Activated T-helper 2 cell treated with anti-CD3 and anti-CD28 coated beads, Interferon-gamma antibody, Interleukin-2, Interleukin-4, amounts not matched to agents 10 μg/mL and 5 μg/mL and 100 μg/mL, durations not matched to agents 14 hours and 24 hours and 36 hours (primary cell): ENCODE results near the gene WASF3. TPM values are rescaled to one million over a fixed set of nuclear protein-coding genes. Genes with fewer than 3 reads are reported as not detected.

Source experiments
- DNase-seq: peaks from one replicate; pipeline ENCODE4 v3.0.0; 2021; ENCODE audit warnings: low spot score
- H3K27ac Mint-ChIP-seq: one replicate; pipeline ENCODE4 v1.8.0; 2021; ENCODE audit warnings: mixed read lengths
- H3K27me3 Mint-ChIP-seq: one replicate; pipeline ENCODE4 v1.8.0; 2021; ENCODE audit warnings: low read depth, mixed read lengths
- H3K36me3 Mint-ChIP-seq: one replicate; pipeline ENCODE4 v1.8.0; 2021; ENCODE audit warnings: low read depth, mixed read lengths
- H3K4me1 Mint-ChIP-seq: one replicate; pipeline ENCODE4 v1.8.0; 2021; ENCODE audit warnings: low read depth, mixed read lengths
- H3K4me3 Mint-ChIP-seq: one replicate; pipeline ENCODE4 v1.8.0; 2021; ENCODE audit warnings: low read depth, mild to moderate bottlenecking, moderate library complexity, mixed read lengths
- H3K9me3 Mint-ChIP-seq: one replicate; pipeline ENCODE4 v1.8.0; 2021; ENCODE audit warnings: mixed read lengths
- intact Hi-C: fragments of 100-400 bp; cut with micrococcal nuclease; formaldehyde crosslinking; loops from one replicate; pipeline ENCODE4 v1.15.1; 2023
- total RNA-seq: library from RNA; stranded (reverse); gene quantifications from 2 replicates; pipeline ENCODE4 v1.2.3, GENCODE V29; 2022

The WASF3 gene
- total RNA-seq, 1 donor from 2014 or later: 0.25 TPM

DNA sequence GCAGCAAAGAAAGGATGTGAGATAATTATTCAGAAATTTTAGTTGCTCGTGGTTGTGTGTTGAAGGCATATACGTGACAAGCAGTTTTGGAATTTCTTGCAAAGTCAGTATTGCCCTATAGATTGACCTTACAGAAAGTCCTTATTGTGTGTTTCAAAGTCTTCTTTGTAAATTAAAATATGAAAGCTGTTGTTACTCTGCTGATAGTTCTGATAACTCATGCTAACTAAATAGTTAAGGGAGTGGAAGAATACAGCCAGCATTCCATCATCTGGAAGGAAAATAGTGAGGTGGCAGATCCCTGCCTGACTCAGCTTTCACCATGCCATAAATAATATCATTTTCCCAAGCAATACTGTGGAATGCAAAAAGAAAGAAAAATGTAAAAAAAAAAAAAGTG lies 27.2 kb downstream of the WASF3 start:
- Mint-ChIP-seq H3K36me3 (no peaks in the 10 kb centered on the region), H3K9me3 (no peaks in the 10 kb centered on the region), H3K27me3 (peaks cover 8% of the 10 kb centered on the region), H3K4me1 (no peaks in the 10 kb centered on the region), H3K27ac (no peak overlapping the region), H3K4me3 (no peak overlapping the region)
- intact Hi-C loops: no loop called here
- no peak for DNase-seq

- Mint-ChIP-seq H3K9me3 (no peaks in the 10 kb centered on the region), H3K36me3 (no peaks in the 10 kb centered on the region), H3K27me3 (peaks cover 8% of the 10 kb centered on the region), H3K4me3 (no peak overlapping the region), H3K4me1 (no peaks in the 10 kb centered on the region), H3K27ac (no peak overlapping the region)
- intact Hi-C loops: no loop called here
- no peak for DNase-seq
Observed at GRCh38 chr13:26585136-26585535, 27.7 kb downstream of the WASF3 start.

DNA sequence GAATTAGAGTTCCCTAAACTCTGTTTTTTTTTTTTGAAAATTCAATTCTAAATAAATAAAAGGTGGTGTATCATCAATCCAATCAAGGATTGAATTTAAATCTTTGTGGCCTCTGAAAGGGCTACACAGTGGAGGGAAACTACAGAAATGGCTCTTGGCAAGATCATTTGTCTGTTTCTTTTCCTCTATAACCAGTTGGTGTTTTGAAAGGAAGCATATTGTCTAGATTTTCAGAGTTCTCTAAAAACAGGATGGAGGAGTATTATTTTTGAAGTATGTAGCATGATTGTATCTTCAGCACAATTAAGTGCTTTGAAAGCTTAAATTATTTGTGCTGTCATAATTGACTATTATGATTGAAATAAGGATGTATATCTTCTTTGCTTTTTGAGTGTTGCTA lies 29.8 kb downstream of the WASF3 start:
- Mint-ChIP-seq H3K9me3 (no peaks in the 10 kb centered on the region), H3K36me3 (no peaks in the 10 kb centered on the region), H3K27me3 (peaks cover 12% of the 10 kb centered on the region), H3K4me1 (no peaks in the 10 kb centered on the region), H3K4me3 (no peak overlapping the region), H3K27ac (no peak overlapping the region)
- no peak for DNase-seq
- intact Hi-C loops: no loop called here

GRCh38 chr13:26589226-26589625 lies 31.7 kb downstream of the WASF3 start:
- peaks cover 14% of the 10 kb centered on the region for H3K27me3 Mint-ChIP-seq
- intact Hi-C loops: no loop called here

GRCh38 chr13:26589754-26590153 lies 32.3 kb downstream of the WASF3 start:
- no peaks in the 10 kb centered on the region for H3K9me3 Mint-ChIP-seq
- intact Hi-C loops: no loop called here
- peaks cover 16% of the 10 kb centered on the region for H3K27me3 Mint-ChIP-seq
- no peak for DNase-seq
- H3K36me3 Mint-ChIP-seq: no peaks in the 10 kb centered on the region
- H3K4me1 Mint-ChIP-seq: no peaks in the 10 kb centered on the region
- no peak overlapping the region for H3K27ac Mint-ChIP-seq
- no peak overlapping the region for H3K4me3 Mint-ChIP-seq

More at GRCh38 chr13:26589226-26589625, 31.7 kb downstream of the WASF3 start:
- Mint-ChIP-seq H3K27ac (no peak overlapping the region), H3K4me3 (no peak overlapping the region), H3K4me1 (no peaks in the 10 kb centered on the region), H3K36me3 (no peaks in the 10 kb centered on the region), H3K9me3 (no peaks in the 10 kb centered on the region)
- DNase-seq: no peak

DNA sequence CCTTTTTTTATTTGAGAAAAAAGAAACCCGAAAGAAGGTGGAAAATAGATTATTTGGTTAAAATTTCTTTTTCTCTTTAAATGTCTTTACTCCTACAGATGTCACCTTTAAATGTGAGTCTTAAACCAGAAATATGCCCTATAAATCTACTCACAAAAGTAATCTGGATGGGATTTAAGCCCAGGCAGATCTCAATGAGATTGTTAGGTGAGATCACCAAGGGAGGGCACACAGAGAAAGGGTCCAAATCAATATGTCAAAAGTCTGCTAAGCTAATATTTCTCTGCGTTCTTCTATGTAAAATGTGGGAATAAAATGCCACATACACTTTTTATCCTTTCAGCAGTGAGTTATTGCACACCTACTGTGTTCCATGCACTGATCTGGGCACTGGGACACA lies 32.9 kb downstream of the WASF3 start:
- Mint-ChIP-seq H3K27ac (no peak overlapping the region), H3K4me1 (no peaks in the 10 kb centered on the region), H3K36me3 (no peaks in the 10 kb centered on the region), H3K9me3 (no peaks in the 10 kb centered on the region), H3K27me3 (peaks cover 17% of the 10 kb centered on the region), H3K4me3 (no peak overlapping the region)
- DNase-seq: no peak
- intact Hi-C loops: no loop called here

DNA sequence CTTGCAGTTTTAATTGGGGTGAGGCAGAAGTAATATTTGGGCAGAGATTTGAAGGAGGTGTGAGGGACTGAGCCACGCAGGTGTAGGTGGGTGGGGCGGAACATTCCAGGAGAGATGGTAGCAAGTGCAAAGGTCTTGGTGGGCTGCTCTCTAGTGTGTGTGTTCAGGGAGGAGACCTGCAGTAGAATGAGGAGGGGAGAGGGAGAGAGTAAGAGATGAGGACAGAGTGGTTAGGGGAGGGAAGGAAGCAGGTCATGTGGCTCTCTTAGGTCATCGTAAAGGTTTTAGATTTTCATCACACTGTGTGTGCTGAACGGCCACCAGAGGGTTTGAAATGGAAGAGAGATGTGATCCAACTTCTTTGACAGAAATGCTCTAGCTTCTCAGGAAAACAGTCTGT lies 33.5 kb downstream of the WASF3 start:
- no peaks in the 10 kb centered on the region for H3K9me3 Mint-ChIP-seq
- no peak overlapping the region for H3K27ac Mint-ChIP-seq
- intact Hi-C loops: no loop called here
- no peak for DNase-seq
- H3K27me3 Mint-ChIP-seq: peaks cover 16% of the 10 kb centered on the region
- H3K4me1 Mint-ChIP-seq: no peaks in the 10 kb centered on the region
- H3K4me3 Mint-ChIP-seq: no peak overlapping the region
- no peaks in the 10 kb centered on the region for H3K36me3 Mint-ChIP-seq

DNA sequence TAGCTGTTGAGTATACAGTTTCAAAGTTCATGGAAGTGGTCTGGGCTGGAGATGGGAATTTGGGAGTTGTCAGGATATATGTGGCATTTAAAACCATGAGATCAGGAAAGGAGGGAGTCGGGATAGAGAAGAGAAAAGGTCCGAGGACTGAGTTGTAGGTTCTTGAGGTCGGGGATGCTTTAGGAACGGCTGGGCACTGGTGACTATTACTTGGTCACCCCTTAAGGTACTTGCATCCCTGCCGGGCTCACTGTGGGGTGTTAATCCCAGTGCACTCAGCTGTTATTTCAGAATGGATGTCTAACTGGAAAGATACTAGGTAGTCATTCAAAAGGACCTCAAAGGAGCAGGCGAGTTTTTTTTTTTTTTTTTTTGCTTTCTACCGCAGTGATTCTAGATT lies 34.2 kb downstream of the WASF3 start:
- Mint-ChIP-seq H3K36me3 (no peaks in the 10 kb centered on the region), H3K4me1 (no peaks in the 10 kb centered on the region), H3K4me3 (no peak overlapping the region), H3K27ac (no peak overlapping the region), H3K9me3 (peaks cover 4% of the 10 kb centered on the region), H3K27me3 (peaks cover 17% of the 10 kb centered on the region)
- intact Hi-C loops: no loop called here
- no peak for DNase-seq

GRCh38 chr13:26593661-26594060 lies 36.2 kb downstream of the WASF3 start:
- no peaks in the 10 kb centered on the region for H3K36me3 Mint-ChIP-seq
- peaks cover 19% of the 10 kb centered on the region for H3K27me3 Mint-ChIP-seq
- intact Hi-C loops: no loop called here
- H3K9me3 Mint-ChIP-seq: peaks cover 7% of the 10 kb centered on the region
- H3K4me3 Mint-ChIP-seq: no peak overlapping the region
- no peaks in the 10 kb centered on the region for H3K4me1 Mint-ChIP-seq
- no peak overlapping the region for H3K27ac Mint-ChIP-seq
- no peak for DNase-seq

- intact Hi-C loops: no loop called here
- Mint-ChIP-seq H3K27ac (no peak overlapping the region), H3K4me3 (no peak overlapping the region), H3K4me1 (no peaks in the 10 kb centered on the region), H3K36me3 (no peaks in the 10 kb centered on the region), H3K9me3 (peaks cover 7% of the 10 kb centered on the region), H3K27me3 (peaks cover 15% of the 10 kb centered on the region)
- no peak for DNase-seq
Observed at GRCh38 chr13:26594363-26594762, 36.9 kb downstream of the WASF3 start.

GRCh38 chr13:26596458-26596857 lies 39.0 kb downstream of the WASF3 start:
- no peak overlapping the region for H3K27ac Mint-ChIP-seq
- H3K4me1 Mint-ChIP-seq: peaks cover 6% of the 10 kb centered on the region
- H3K27me3 Mint-ChIP-seq: peaks cover 16% of the 10 kb centered on the region
- no peak for DNase-seq
- no peaks in the 10 kb centered on the region for H3K36me3 Mint-ChIP-seq
- intact Hi-C loops: no loop called here
- peaks cover 7% of the 10 kb centered on the region for H3K9me3 Mint-ChIP-seq
- H3K4me3 Mint-ChIP-seq: no peak overlapping the region

DNA sequence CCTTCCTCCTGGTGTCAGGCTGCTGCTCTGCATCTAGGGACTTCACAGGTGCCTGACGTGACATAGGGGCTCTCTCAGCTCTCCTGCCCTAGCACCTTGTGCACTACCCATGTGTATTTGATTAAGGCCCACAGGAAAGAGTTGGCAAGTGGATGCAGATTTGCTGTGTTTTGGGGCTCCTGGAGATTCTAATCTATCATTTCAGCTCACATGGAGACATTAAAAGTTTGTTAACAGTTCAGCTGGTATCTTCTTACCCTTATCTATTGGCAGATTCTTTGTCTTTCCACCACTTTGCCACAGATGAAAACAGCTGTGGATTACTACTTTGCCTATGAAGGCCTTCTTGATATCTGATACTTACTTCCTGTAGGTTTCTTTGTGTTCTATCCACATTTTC lies 41.9 kb downstream of the WASF3 start:
- no peak for DNase-seq
- Mint-ChIP-seq H3K27ac (no peak overlapping the region), H3K4me3 (no peak overlapping the region), H3K4me1 (peaks cover 15% of the 10 kb centered on the region), H3K36me3 (no peaks in the 10 kb centered on the region), H3K27me3 (peaks cover 22% of the 10 kb centered on the region), H3K9me3 (peaks cover 7% of the 10 kb centered on the region)
- intact Hi-C loops: no loop called here

DNA sequence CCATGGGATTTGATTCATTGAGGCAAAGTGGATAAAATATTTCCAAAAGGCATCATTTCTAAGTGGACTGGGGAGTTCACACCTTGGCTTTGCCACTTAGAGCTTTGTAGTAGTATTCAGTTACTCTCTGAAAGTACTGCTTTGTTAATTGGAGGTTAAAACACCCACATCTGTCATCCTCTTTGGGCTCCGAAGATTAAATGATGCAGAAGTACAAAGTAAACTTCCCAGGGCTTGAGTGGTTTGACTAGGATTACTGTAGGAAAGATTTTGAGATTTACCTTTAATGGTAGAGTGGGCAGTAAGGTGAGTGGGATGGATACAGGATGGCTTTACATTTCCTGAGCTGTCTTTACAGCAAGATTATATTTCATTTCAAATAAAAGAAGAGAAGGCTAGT lies 42.4 kb downstream of the WASF3 start:
- intact Hi-C loops: no loop called here
- peaks cover 7% of the 10 kb centered on the region for H3K9me3 Mint-ChIP-seq

GRCh38 chr13:26600343-26600742 lies 42.9 kb downstream of the WASF3 start:
- H3K27me3 Mint-ChIP-seq: peaks cover 23% of the 10 kb centered on the region
- DNase-seq: no peak
- H3K4me1 Mint-ChIP-seq: peaks cover 15% of the 10 kb centered on the region

More for the DNA sequence above, 42.4 kb downstream of the WASF3 start:
- Mint-ChIP-seq H3K27me3 (peaks cover 20% of the 10 kb centered on the region), H3K4me1 (peaks cover 15% of the 10 kb centered on the region), H3K27ac (no peak overlapping the region), H3K4me3 (no peak overlapping the region), H3K36me3 (no peaks in the 10 kb centered on the region)
- DNase-seq: no peak

More at GRCh38 chr13:26600343-26600742, 42.9 kb downstream of the WASF3 start:
- Mint-ChIP-seq H3K9me3 (peaks cover 7% of the 10 kb centered on the region), H3K4me3 (no peak overlapping the region), H3K36me3 (no peaks in the 10 kb centered on the region), H3K27ac (no peak overlapping the region)
- intact Hi-C loops: no loop called here
